Measurements from ENCODE around the gene EDC3.

Gene EDC3

GRCh38 chr15:74624020-74624602, 71.7 kb downstream of the EDC3 start:
- DNase-seq (ENCODE audit: low read depth), result no peak

DNA sequence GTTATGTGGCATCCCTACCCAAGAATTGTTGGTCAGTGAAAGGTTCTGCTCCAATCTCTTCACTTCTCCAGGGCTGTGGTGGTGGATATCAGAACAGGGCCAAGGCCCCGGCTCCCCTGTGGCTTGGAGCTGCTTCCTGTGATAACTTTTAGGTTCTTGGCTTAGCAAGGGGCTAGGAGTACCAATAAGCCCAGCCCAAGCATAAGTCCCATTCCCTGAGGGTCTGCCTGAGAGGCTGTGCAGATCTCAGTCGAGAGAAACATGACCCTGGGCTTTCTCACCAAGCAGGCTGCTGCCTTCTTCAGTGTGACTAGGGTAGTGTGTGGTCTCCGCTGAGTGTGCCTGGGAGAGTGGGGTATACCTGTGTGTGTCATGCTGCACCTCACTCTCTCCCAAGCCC, 73.1 kb downstream of the EDC3 start:
- no peak for DNase-seq (ENCODE audit: low read depth)

DNA sequence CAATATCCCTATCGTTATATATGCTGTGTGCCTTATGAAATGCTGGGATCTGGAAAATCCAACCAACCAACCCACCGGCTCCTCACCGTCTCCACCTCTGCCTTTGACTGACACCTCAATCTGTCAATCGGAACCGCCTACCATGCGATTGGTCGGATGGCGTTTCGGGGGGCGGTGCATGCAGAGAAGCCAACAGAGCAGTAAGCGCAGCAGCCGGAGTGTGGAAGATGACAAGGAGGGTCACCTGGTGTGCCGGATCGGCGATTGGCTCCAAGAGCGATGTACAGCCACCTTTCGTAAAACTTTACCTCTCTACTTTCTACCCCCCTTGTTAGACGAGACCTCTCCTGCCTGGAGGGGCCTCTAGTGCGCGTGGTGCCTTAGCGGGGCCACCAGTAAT, 73.9 kb downstream of the EDC3 start:
- DNase-seq (ENCODE audit: low read depth), result no peak

DNA sequence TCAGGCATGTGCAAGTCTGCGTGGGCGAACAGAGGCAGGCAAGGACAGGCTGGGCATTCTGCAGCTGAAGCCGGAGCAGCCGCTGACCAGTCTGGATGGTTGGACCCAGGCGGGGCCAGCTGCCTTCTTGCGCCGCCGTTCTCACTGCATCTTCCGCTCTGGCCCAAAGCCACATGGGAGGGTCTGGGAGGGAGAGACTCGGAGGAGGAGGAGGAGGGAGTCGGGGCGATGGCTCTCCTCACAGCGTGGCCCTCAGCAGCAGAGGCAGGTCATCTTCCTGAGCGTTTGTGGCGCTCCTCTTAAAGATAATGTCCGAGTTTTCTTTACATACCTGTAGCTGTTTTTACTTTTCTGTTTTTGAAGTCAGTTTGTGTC, 74.3 kb downstream of the EDC3 start:
- no peak for DNase-seq (ENCODE audit: low read depth)

DNA sequence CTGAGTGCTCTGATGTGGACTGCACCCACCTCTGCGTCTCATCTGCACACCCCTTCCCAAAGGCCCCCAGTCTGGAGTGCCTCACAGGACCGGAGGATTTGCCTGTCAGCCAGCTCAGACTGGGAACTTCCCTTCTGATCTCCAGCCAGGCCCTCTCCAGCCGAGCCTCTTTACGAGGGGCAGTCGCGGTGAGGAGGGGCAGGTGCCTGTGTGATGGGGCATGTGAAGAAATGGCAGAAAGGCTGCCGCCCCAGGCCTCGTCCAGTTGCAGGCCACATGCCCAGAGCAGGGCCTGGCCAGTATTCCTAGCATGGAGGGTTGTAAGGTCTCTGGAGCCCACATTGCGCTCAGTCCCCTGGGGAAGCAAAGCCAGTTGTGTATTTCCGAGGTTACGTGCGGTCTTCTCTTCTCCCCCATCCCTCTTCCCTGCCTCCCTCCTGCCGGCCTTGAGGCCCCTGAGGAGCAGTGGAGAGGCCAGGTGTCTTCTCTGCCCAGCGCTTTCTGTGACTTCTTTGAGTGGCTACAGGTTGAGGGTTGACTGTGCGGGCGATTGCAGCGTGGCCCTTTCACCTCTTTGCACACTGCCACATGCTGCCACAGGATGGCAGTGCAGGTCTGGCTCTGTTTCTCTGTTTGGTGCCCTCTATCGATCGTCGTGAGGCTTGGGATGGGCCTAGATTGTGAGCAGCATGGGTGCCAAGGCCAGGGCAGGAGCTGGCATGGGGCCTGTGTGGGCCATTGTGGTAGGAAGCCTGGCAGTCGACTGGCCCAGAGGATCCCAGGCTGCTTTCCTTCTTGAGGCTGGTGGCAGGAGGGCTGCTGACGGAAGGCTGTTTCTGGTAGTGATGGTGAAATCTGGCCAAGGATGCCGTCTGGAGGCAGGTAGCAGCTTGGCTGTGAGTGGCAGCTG, 74.9 kb downstream of the EDC3 start:
- peak; percentile 68 for DNase-seq (ENCODE audit: low read depth)

DNA sequence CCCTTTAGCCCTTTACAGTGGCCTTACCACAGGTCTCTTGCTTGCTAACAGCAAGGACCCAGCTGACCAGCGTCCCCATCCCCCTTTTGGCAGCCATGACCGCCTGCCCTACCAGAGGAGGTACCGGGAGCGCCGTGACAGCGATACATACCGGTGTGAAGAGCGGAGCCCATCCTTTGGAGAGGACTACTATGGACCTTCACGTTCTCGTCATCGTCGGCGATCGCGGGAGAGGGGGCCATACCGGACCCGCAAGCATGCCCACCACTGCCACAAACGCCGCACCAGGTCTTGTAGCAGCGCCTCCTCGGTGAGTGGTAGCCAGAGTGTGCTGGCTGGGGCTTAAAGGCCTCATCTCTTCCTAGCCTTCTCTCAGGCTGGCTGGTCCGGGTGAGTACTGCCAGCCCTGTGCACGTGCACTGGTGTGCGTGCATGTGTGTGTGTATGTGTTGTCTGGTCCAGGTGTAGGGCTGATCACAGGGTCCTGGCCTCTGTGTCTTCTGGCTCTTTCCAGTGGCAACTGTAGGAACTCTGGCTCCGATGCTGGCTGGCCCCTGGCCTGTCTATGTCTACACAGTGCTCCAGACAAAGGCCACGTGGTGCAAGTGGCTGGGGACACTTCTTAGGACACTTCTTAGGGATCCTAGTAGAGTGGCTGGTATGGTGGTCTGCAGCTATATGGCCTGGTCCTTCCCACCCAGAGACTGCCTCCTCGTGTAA, 75.7 kb downstream of the EDC3 start:
- DNase-seq (ENCODE audit: low read depth), result no peak

- no peak for DNase-seq (ENCODE audit: low read depth)
Observed at GRCh38 chr15:74618841-74619596, 76.8 kb downstream of the EDC3 start.

DNA sequence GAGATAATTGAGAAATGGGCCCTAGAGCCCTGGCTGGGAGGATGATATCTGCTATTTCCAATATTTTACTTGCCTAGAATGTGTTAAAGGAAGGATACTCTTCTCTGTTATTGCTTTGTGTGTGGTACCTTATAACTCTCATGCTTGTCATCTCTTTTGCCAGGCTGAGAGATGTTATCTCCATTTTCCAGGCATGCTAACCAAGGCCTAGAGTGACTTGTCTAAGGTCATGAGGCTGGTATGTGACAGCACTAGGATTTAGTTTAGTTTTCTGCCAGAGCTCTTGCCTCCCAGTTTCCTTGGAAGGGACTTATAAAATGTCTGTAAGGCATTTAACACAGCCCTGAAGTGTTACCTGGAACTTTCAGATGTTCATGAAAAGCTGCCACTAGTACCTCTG, 78.8 kb downstream of the EDC3 start:
- no peak for DNase-seq (ENCODE audit: low read depth)

- DNase-seq (ENCODE audit: low read depth), result peak; percentile 73
Observed at GRCh38 chr15:74616366-74616939, 79.4 kb downstream of the EDC3 start.

GRCh38 chr15:74615508-74616365, 80.1 kb downstream of the EDC3 start, which contains the start of gene CLK3:
Gene CLK3, plus strand, starts transcription at chr15:74615836. Its CDS starts 3,361 bp downstream, at chr15:74619197.
- peak; percentile 92 for DNase-seq (ENCODE audit: low read depth)

- peak; percentile 88 for DNase-seq (ENCODE audit: low read depth)
Observed at GRCh38 chr15:74614744-74615507, 80.9 kb downstream of the EDC3 start.

GRCh38 chr15:74613953-74614743, 81.7 kb downstream of the EDC3 start:
- no peak for DNase-seq (ENCODE audit: low read depth)

DNA sequence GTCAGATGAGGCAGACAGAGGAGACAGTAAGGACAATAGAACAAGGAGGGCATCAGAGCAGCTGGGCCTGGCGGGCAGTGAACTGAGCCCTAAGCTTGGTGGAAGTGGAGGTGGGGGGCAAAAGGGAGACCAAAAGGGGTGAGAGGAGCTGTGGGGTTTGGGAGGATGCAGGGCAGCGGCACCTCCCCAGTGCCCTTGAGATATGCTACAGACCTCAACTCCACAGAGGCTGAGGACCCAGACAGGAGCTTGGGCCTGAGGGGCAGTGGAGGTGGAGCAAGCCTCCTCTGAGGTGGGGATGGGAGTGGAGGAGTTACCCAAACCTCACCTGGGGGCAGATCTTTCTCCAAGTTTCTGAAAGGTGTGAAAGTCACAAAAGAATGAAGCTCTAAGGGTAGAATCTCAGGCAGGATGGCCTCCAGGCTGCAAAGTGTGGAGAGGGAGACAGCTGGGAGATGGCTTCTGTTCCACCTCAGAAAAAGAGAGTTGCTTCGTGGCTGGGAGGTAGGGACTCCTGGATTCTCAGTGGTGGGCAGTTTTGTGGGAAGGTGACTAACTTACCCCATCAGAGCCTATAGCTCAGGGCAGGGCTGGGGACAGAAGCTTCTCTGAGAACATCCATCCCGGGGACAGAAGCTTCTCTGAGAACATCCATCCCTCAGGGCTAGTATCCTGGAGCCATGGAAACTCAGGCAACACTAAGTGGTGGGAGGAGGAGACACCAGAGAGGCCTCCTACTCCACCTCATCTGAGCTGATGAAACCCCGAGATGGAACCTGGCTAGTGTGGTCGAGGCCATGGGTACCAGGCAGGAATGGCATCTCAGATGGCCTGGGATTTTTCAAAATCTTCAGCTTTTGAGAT, 82.5 kb downstream of the EDC3 start:
- DNase-seq (ENCODE audit: low read depth), result no peak

DNA sequence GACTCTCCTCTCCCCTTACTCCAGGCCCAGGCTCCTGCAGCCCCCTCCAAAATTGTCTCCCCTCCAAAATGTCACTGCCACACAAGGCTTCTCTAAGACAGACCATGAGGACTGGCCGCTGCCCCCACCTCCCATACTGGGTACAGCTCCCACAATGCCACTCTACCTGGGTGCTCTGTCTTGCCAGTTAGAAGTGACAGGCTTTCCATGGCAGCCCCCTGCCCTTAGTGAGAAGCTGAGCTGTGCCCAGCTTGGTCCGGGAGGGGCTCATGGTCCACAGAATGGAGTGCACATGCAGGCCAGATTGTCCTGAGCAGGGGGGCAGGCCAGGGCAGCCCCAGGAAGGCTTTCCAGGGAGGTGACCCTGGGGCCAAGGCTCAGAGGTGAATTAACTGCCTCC, 83.1 kb downstream of the EDC3 start:
- DNase-seq (ENCODE audit: low read depth), result no peak

DNA sequence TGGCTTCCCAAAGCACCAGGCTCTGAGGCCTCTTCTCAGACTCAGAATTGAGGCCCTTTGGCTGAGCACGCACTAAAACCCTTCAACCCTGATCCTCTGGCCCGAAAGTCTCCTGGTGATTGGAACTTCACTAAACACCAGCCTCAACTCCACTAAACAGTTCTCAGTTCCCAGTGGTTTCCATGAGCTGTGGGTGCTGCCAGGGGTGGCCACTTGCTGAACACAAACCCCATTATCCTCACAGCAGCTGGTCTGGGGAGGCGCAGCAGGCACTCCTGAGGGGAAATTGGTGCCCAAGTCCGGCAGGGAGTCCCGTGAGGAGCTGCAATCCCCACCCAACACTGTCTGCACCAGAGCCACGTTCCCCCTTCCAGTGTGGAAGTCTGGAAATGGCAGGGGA, 84.0 kb downstream of the EDC3 start:
- no peak for DNase-seq (ENCODE audit: low read depth)

- no peak for DNase-seq (ENCODE audit: low read depth)
Observed at GRCh38 chr15:74611341-74611740, 84.5 kb downstream of the EDC3 start.

GRCh38 chr15:74610302-74610951, 85.4 kb downstream of the EDC3 start:
- DNase-seq (ENCODE audit: low read depth), result no peak

- DNase-seq (ENCODE audit: low read depth), result no peak
Observed at GRCh38 chr15:74609938-74610301, 85.9 kb downstream of the EDC3 start.

Measured in T follicular helper cell (primary cell).